Measurements from ENCODE around the gene ACTC1.

ACTC1 gene

DNA sequence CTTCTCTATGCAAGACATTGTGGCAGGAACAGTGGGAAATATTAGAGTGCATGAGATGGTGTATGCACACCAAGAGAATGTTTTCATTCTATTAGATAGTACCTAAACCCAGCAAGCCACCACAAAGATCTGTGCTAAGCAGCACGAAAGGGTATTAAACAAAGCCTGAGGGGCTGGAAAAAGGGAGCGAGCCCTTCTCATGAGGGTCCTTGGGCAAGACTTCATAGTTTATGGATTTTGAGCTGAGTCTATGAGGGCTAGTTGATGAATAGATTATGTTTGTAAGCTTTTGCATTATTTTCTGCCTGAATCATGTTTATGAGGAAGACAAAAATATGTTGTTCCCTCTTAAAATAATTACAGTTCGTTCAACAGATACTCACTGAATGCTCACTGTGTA, 9.4 kb upstream of the ACTC1 start:
- no peak overlapping the region for H2BK15ac ChIP-seq (ENCODE audit: low read depth, poor library complexity, severe bottlenecking)
- no peak overlapping the region for H3K9ac ChIP-seq (ENCODE audit: low read length)
- WGBS = 96% methylated on average over 2 of the region's 3 CpGs
- H4K91ac ChIP-seq (ENCODE audit: low read length) = no peak overlapping the region
- no peak overlapping the region for H3K14ac ChIP-seq (ENCODE audit: low read length in 2 of 2)
- H3K18ac ChIP-seq (ENCODE audit: low read depth in 1 of 2, low read length in 2 of 2) = no peak overlapping the region
- H3K23ac ChIP-seq (ENCODE audit: low read length in 2 of 2) = no peak overlapping the region
- no peaks in the 10 kb centered on the region for H3K9me3 ChIP-seq (ENCODE audit: control insufficient read depth, low read length)
- no peak overlapping the region for H2BK120ac ChIP-seq (ENCODE audit: low read depth, low read length)
- H2AFZ ChIP-seq (ENCODE audit: low read depth, low read length) = no peak overlapping the region
- no peak overlapping the region for H2BK5ac ChIP-seq (ENCODE audit: low read depth, low read length, poor library complexity, severe bottlenecking)
- H2BK12ac ChIP-seq (ENCODE audit: low read length in 2 of 2) = no peak overlapping the region
- H3K4me2 ChIP-seq (ENCODE audit: low read length, poor library complexity, severe bottlenecking) = no peak overlapping the region
- no peaks in the 10 kb centered on the region for H3K36me3 ChIP-seq (ENCODE audit: control insufficient read depth in 1 of 2, insufficient read depth in 2 of 2, low read depth in 1 of 2, low read length in 2 of 2)
- no peak overlapping the region for H4K8ac ChIP-seq (ENCODE audit: low read length)
- H3K4ac ChIP-seq (ENCODE audit: low read depth in 1 of 2, low read length in 2 of 2) = no peak overlapping the region
- H3K27ac ChIP-seq (ENCODE audit: low read length, poor library complexity, severe bottlenecking) = no peak overlapping the region
- H3K79me1 ChIP-seq (replicated peaks; ENCODE audit: low read length, poor library complexity, severe bottlenecking) = no peaks in the 10 kb centered on the region
- no peaks in the 10 kb centered on the region for H3K4me1 ChIP-seq (ENCODE audit: control insufficient read depth, insufficient read depth, low read depth, low read length)
- peaks cover 0 to 9% of the 10 kb centered on the region in 2 experiments for H3K27me3 ChIP-seq (ENCODE audit: control insufficient read depth in 1 of 2, insufficient read depth in 1 of 2, low read length in 2 of 2)
- H2AK5ac ChIP-seq (ENCODE audit: low read length, severe bottlenecking) = no peak overlapping the region
- H3K4me3 ChIP-seq (ENCODE audit: insufficient read depth in 1 of 2, low read depth in 1 of 2, low read length in 2 of 2) = no peak overlapping the region
- no peak for DNase-seq

DNA sequence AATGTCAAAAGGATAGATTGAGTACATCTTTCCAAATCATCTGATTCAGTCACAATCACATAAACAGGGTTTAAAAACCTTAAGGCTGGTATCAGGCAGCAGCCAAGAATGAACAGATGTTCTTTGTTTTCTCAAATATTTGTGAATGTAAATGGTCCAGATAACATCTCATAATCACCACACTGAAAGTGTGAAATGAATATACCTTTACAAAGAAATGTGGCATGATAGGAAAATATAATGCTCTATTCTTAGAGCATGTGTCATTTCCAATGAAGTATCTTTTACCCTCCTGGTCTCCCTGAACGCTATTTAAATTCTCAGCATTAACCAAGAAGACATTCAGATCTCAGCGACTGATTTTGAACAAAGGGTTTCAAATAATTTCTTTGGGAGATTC, 8.8 kb upstream of the ACTC1 start:
- no peaks in the 10 kb centered on the region for H3K79me1 ChIP-seq (replicated peaks; ENCODE audit: low read length, poor library complexity, severe bottlenecking)
- H2AK5ac ChIP-seq (ENCODE audit: low read length, severe bottlenecking) = no peak overlapping the region
- H3K27ac ChIP-seq (ENCODE audit: low read length, poor library complexity, severe bottlenecking) = no peak overlapping the region
- no peak overlapping the region for H2BK5ac ChIP-seq (ENCODE audit: low read depth, low read length, poor library complexity, severe bottlenecking)
- no peak overlapping the region for H3K4me3 ChIP-seq (ENCODE audit: insufficient read depth in 1 of 2, low read depth in 1 of 2, low read length in 2 of 2)
- DNase-seq = no peak
- no peaks in the 10 kb centered on the region for H3K36me3 ChIP-seq (ENCODE audit: control insufficient read depth in 1 of 2, insufficient read depth in 2 of 2, low read depth in 1 of 2, low read length in 2 of 2)
- no peak overlapping the region for H3K23ac ChIP-seq (ENCODE audit: low read length in 2 of 2)
- no peak overlapping the region for H2BK12ac ChIP-seq (ENCODE audit: low read length in 2 of 2)
- H3K27me3 ChIP-seq (ENCODE audit: control insufficient read depth in 1 of 2, insufficient read depth in 1 of 2, low read length in 2 of 2) = peaks cover 5 to 11% of the 10 kb centered on the region in 2 experiments
- H3K9ac ChIP-seq (ENCODE audit: low read length) = no peak overlapping the region
- no peak overlapping the region for H2AFZ ChIP-seq (ENCODE audit: low read depth, low read length)
- no peak overlapping the region for H3K14ac ChIP-seq (ENCODE audit: low read length in 2 of 2)
- no peaks in the 10 kb centered on the region for H3K4me1 ChIP-seq (ENCODE audit: control insufficient read depth, insufficient read depth, low read depth, low read length)
- WGBS = 92% methylated on average over 2 of the region's 2 CpGs
- no peak overlapping the region for H2BK15ac ChIP-seq (ENCODE audit: low read depth, poor library complexity, severe bottlenecking)
- H3K4ac ChIP-seq (ENCODE audit: low read depth in 1 of 2, low read length in 2 of 2) = no peak overlapping the region
- H4K91ac ChIP-seq (ENCODE audit: low read length) = no peak overlapping the region
- H2BK120ac ChIP-seq (ENCODE audit: low read depth, low read length) = no peak overlapping the region
- no peak overlapping the region for H3K4me2 ChIP-seq (ENCODE audit: low read length, poor library complexity, severe bottlenecking)
- H3K18ac ChIP-seq (ENCODE audit: low read depth in 1 of 2, low read length in 2 of 2) = no peak overlapping the region
- no peak overlapping the region for H4K8ac ChIP-seq (ENCODE audit: low read length)
- H3K9me3 ChIP-seq (ENCODE audit: control insufficient read depth, low read length) = no peaks in the 10 kb centered on the region

GRCh38 chr15:34802803-34803750, 7.7 kb upstream of the ACTC1 start:
- Histone ChIP-seq H3K4me3 (ENCODE audit: insufficient read depth in 1 of 2, low read depth in 1 of 2, low read length in 2 of 2) (no peak overlapping the region), H3K4me2 (ENCODE audit: low read length, poor library complexity, severe bottlenecking) (no peak overlapping the region), H2BK5ac (ENCODE audit: low read depth, low read length, poor library complexity, severe bottlenecking) (no peak overlapping the region), H3K9me3 (ENCODE audit: control insufficient read depth, low read length) (no peaks in the 10 kb centered on the region), H2AFZ (ENCODE audit: low read depth, low read length) (no peak overlapping the region), H3K27ac (ENCODE audit: low read length, poor library complexity, severe bottlenecking) (no peak overlapping the region), H4K91ac (ENCODE audit: low read length) (no peak overlapping the region), H3K18ac (ENCODE audit: low read depth in 1 of 2, low read length in 2 of 2) (no peak overlapping the region), H2BK120ac (ENCODE audit: low read depth, low read length) (no peak overlapping the region), H3K14ac (ENCODE audit: low read length in 2 of 2) (no peak overlapping the region), H3K4me1 (ENCODE audit: control insufficient read depth, insufficient read depth, low read depth, low read length) (no peaks in the 10 kb centered on the region), H2AK5ac (ENCODE audit: low read length, severe bottlenecking) (no peak overlapping the region), H2BK12ac (ENCODE audit: low read length in 2 of 2) (no peak overlapping the region), H3K27me3 (ENCODE audit: control insufficient read depth in 1 of 2, insufficient read depth in 1 of 2, low read length in 2 of 2) (peaks cover 13 to 14% of the 10 kb centered on the region in 2 experiments), H3K4ac (ENCODE audit: low read depth in 1 of 2, low read length in 2 of 2) (no peak overlapping the region), H3K9ac (ENCODE audit: low read length) (no peak overlapping the region), H3K36me3 (ENCODE audit: control insufficient read depth in 1 of 2, insufficient read depth in 2 of 2, low read depth in 1 of 2, low read length in 2 of 2) (no peaks in the 10 kb centered on the region), H3K79me1 (replicated peaks; ENCODE audit: low read length, poor library complexity, severe bottlenecking) (no peaks in the 10 kb centered on the region), H4K8ac (ENCODE audit: low read length) (no peak overlapping the region), H3K23ac (ENCODE audit: low read length in 2 of 2) (no peak overlapping the region), H2BK15ac (ENCODE audit: low read depth, poor library complexity, severe bottlenecking) (no peak overlapping the region)
- 95% methylated on average over 5 of the region's 7 CpGs for WGBS
- DNase-seq = no peak

DNA sequence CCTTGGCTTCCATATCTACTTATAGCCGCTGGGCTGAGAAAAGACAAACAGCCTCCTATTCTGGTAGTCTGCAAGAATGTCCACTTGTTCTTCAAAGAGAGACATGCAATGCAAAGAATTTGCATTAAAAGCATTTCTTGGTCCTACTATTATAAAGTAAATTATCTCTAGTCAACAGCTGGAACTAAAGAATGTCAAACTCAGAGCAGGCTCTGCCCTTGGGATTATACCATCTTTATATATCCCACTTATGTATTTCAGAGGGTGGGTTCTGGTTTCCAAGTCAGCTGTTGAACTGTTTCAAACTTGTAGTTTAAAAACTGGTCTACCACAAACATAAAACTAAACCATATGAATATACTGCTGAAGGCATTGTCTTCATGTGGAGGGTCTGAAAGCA, 7.0 kb upstream of the ACTC1 start:
- 89% methylated on average over 1 of the region's 1 CpG for WGBS
- Histone ChIP-seq H3K27me3 (ENCODE audit: control insufficient read depth in 1 of 2, insufficient read depth in 1 of 2, low read length in 2 of 2) (peaks cover 17 to 19% of the 10 kb centered on the region in 2 experiments), H3K9me3 (ENCODE audit: control insufficient read depth, low read length) (no peaks in the 10 kb centered on the region)

More for the DNA sequence above, 7.0 kb upstream of the ACTC1 start:
- H3K4ac ChIP-seq (ENCODE audit: low read depth in 1 of 2, low read length in 2 of 2) = no peak overlapping the region
- no peak overlapping the region for H3K4me3 ChIP-seq (ENCODE audit: insufficient read depth in 1 of 2, low read depth in 1 of 2, low read length in 2 of 2)
- H3K23ac ChIP-seq (ENCODE audit: low read length in 2 of 2) = no peak overlapping the region
- no peaks in the 10 kb centered on the region for H3K79me1 ChIP-seq (replicated peaks; ENCODE audit: low read length, poor library complexity, severe bottlenecking)
- no peak overlapping the region for H3K9ac ChIP-seq (ENCODE audit: low read length)
- DNase-seq = no peak
- H3K14ac ChIP-seq (ENCODE audit: low read length in 2 of 2) = no peak overlapping the region
- H4K8ac ChIP-seq (ENCODE audit: low read length) = no peak overlapping the region
- H2BK12ac ChIP-seq (ENCODE audit: low read length in 2 of 2) = no peak overlapping the region
- no peaks in the 10 kb centered on the region for H3K4me1 ChIP-seq (ENCODE audit: control insufficient read depth, insufficient read depth, low read depth, low read length)
- H3K27ac ChIP-seq (ENCODE audit: low read length, poor library complexity, severe bottlenecking) = no peak overlapping the region
- H2AK5ac ChIP-seq (ENCODE audit: low read length, severe bottlenecking) = no peak overlapping the region
- H3K18ac ChIP-seq (ENCODE audit: low read depth in 1 of 2, low read length in 2 of 2) = no peak overlapping the region
- H2BK5ac ChIP-seq (ENCODE audit: low read depth, low read length, poor library complexity, severe bottlenecking) = no peak overlapping the region
- no peak overlapping the region for H4K91ac ChIP-seq (ENCODE audit: low read length)
- H2BK15ac ChIP-seq (ENCODE audit: low read depth, poor library complexity, severe bottlenecking) = no peak overlapping the region
- no peak overlapping the region for H3K4me2 ChIP-seq (ENCODE audit: low read length, poor library complexity, severe bottlenecking)
- H3K36me3 ChIP-seq (ENCODE audit: control insufficient read depth in 1 of 2, insufficient read depth in 2 of 2, low read depth in 1 of 2, low read length in 2 of 2) = no peaks in the 10 kb centered on the region
- H2AFZ ChIP-seq (ENCODE audit: low read depth, low read length) = no peak overlapping the region
- H2BK120ac ChIP-seq (ENCODE audit: low read depth, low read length) = no peak overlapping the region

Data from mesenchymal stem cell (in vitro differentiated cells and primary cell).